AG04450 (cell line): ENCODE data around the gene GTPBP2. TPM values are rescaled to one million over a fixed set of nuclear protein-coding genes. Genes with fewer than 3 reads are reported as not detected.
"Not testable (repeated sequence)": the region's sequence is repeated elsewhere in the genome, so short reads cannot be mapped to it uniquely, and the experiment has no call there.

Experiments
- CTCF ChIA-PET: fragments of 300-600, 350-600 bp; formaldehyde crosslinking; extraction: SDS; loops from one replicate; lab custom pipeline; 2022; ENCODE audit warnings: antibody characterized with exemption, inconsistent platforms; lab: Charles Lee
- POLR2A ChIA-PET: fragments of 350-600 bp; formaldehyde crosslinking; extraction: SDS; loops from one replicate; lab custom pipeline; 2021; ENCODE audit warnings: antibody characterized with exemption, inconsistent platforms; lab: Yijun Ruan, JAX
- DNase-seq: peaks from one replicate; pipeline ENCODE4 v3.0.0-alpha.2; 2011; ENCODE audit warnings: low read depth, low spot score
- H3K27ac ChIP-seq: one replicate; pipeline ENCODE4 v1.5.1; 2012; ENCODE audit warnings: low read depth, low read length, control low read depth
- H3K27me3 ChIP-seq: one replicate; pipeline ENCODE4 v1.6.0; 2012; ENCODE audit warnings: low read length; ENCODE audit not compliant: control insufficient read depth, insufficient read depth
- H3K4me3 ChIP-seq: 2 replicates; pipeline ENCODE4 v1.5.1; 2011; ENCODE audit warnings: mild to moderate bottlenecking, low read depth, low read length, control low read depth
- H3K9me3 ChIP-seq: 2 replicates; pipeline ENCODE4 v1.5.1; 2012; ENCODE audit warnings: low read length; ENCODE audit not compliant: control insufficient read depth, insufficient read depth
- CTCF ChIP-seq: IDR thresholded peaks from 2 replicates; pipeline ENCODE4 v1.5.1; 2011; ENCODE audit warnings: low read depth, low read length, control low read depth, inconsistent platforms
- polyA plus RNA-seq: library from polyadenylated mRNA; depleted of rRNA; stranded (reverse); fragments of >200 nt; gene quantifications from 2 replicates; pipeline ENCODE4 v1.2.3, GENCODE V29; 2011

GTPBP2 gene
- polyA plus RNA-seq, 1 experiment = 60.8 TPM

DNA sequence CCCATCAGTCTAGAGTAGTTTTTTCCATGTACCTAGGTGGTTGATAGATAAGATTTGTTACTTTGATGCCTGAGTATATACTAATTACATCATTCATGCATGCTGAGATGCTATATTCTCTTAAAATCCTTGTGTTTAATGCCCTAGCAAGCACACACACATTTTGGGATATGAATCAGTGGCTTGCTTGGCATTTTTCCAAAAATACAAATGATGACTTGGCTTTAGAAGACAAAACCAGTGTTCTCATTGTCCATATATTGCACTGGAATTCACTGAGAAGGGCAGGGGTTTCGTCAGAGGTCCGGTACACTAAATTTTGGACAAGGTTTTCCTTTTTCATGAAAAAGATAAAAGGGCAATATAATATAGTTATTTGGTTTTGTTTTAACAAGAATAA, 24.9 kb downstream of the GTPBP2 start:
- no peak for TF ChIP-seq CTCF
- Histone ChIP-seq H3K9me3 (no peaks in the 10 kb centered on the region), H3K27me3 (no peaks in the 10 kb centered on the region), H3K27ac (no peak overlapping the region), H3K4me3 (no peak overlapping the region)
- CTCF ChIA-PET = interaction anchor here (1.5 kb wide), 1 partner anchor 10 kb away, joined by 5 read pairs; no protein-coding TSS in a partner anchor
- DNase-seq = peak; percentile 27
- POLR2A ChIA-PET = no interaction called here

DNA sequence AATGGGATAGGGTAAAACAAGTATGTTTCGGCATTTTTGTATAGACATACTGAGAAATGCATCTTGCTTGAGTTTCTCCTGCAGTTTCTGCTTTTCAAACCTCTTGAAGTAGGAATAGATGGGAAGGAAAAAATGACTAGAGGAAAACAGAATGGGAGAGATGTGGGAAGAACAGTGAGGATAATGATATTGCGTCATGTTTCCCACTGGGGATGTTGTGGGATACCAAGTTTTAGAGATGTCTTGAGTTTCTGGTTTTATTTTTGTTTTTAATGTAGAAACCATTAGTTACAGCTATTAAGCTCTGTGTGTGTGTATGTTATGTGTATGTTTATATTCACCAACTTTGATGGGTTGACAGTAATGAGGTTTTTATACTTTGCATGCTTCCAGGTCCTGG, 28.5 kb downstream of the GTPBP2 start:
- Histone ChIP-seq H3K27me3 (no peaks in the 10 kb centered on the region), H3K27ac (no peak overlapping the region), H3K9me3 (no peaks in the 10 kb centered on the region), H3K4me3 (no peak overlapping the region)
- CTCF ChIA-PET = interaction anchor here (1.0 kb wide), 1 partner anchor 8 kb away, joined by 4 read pairs; no protein-coding TSS in a partner anchor
- no peak for TF ChIP-seq CTCF
- DNase-seq = no peak
- POLR2A ChIA-PET = no interaction called here

GRCh38 chr6:43593938-43594337, 35.1 kb downstream of the GTPBP2 start:
- DNase-seq = no peak
- H3K9me3 ChIP-seq = no peaks in the 10 kb centered on the region
- no peak for TF ChIP-seq CTCF
- no peaks in the 10 kb centered on the region for H3K27me3 ChIP-seq
- no peak overlapping the region for H3K4me3 ChIP-seq
- ChIA-PET POLR2A (no interaction called here), CTCF (interaction anchor here (0.6 to 5.0 kb wide), 3 partner anchors 12 to 26 kb away, joined by 3 to 29 read pairs (median 4); no protein-coding TSS in a partner anchor)
- H3K27ac ChIP-seq = no peak overlapping the region

- DNase-seq, H3K27me3 ChIP-seq, H3K27ac ChIP-seq, H3K9me3 ChIP-seq, H3K4me3 ChIP-seq: not testable (repeated sequence)
- CTCF ChIA-PET = interaction anchor here (0.7 kb wide), 1 partner anchor 227 kb away, joined by 3 read pairs; no protein-coding TSS in a partner anchor
- POLR2A ChIA-PET = interaction anchor here (0.7 kb wide), 2 partner anchors 52 to 150 kb away, joined by 3 to 4 read pairs; no protein-coding TSS in a partner anchor
These were observed 39.5 kb downstream of the GTPBP2 start for GRCh38 chr6:43589564-43589963.

- POLR2A ChIA-PET = no interaction called here
These were observed 40.9 kb downstream of the GTPBP2 start for GRCh38 chr6:43588194-43588593.

More at GRCh38 chr6:43588194-43588593, 40.9 kb downstream of the GTPBP2 start:
- Histone ChIP-seq H3K27me3 (no peaks in the 10 kb centered on the region), H3K9me3 (no peaks in the 10 kb centered on the region), H3K4me3 (no peak overlapping the region), H3K27ac (no peak overlapping the region)
- no peak for DNase-seq
- TF ChIP-seq CTCF = no peak
- CTCF ChIA-PET = no interaction called here
